DMS114 treated with DMSO at 0.1 percent for 48 hours (cell line): ENCODE data around the gene CPA4.

Experiments used
- DNase-seq: peaks from one replicate; lab custom pipeline; 2025; ENCODE audit not compliant: unreplicated experiment; lab: John Stamatoyannopoulos, UW

The CPA4 gene

DNA sequence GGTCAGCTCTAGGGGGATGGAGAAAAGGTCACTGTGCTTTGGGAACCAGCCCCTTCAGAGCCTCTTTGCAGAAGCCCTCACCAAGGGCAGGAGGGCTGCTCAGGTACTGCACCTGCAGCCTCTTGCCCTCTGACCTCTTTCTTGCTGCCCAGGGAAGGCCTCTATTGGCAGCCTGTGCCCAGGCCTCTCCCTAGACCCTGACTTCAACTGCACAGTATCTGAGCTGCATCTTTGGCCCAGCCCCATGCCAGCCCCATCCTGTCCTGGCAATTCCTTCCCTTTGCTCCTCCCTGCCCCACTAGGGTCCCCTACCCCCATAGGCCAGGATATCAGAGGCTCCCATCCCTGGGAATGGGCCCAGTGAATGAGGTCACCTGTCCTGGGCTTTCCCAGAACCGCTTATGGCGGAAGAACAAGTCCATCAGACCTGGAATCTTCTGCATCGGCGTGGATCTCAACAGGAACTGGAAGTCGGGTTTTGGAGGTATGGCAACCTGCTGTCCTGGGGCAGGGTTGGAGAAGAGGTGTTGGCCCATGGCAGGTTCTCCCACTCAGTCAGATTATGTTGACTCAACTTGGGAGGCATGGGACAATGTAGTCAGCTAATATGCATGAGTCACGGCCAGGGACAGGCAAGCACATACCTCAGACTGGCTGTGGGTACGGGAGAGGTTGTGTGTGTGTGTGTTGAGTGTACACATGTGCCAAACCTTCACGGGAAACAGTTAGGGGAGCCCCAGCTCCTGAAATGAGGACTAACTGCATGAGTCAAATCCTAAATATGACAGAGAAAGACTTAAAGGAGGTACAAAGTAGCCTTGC lies 70.3 kb downstream of the CPA4 start:
- DNase-seq: no peak

DNA sequence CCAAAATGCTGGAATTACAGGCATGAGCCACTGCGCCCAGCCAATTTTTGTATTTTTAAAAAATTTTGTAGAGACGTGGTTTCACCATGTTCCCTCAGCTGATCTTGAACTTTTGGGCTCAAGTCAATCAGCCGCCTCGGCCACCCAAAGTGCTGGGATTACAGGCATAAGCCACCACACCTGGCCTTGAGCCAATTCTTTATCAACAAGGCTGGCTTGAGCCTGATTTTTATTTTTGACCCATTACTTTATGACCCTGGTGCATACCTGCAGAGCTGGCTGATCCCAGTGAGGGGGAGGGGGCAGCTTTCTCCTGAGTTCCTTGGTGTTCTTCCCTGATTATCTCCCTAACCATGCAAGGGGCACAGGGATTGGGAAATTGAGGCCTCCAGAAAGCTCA lies 71.5 kb downstream of the CPA4 start:
- DNase-seq: no peak

DNA sequence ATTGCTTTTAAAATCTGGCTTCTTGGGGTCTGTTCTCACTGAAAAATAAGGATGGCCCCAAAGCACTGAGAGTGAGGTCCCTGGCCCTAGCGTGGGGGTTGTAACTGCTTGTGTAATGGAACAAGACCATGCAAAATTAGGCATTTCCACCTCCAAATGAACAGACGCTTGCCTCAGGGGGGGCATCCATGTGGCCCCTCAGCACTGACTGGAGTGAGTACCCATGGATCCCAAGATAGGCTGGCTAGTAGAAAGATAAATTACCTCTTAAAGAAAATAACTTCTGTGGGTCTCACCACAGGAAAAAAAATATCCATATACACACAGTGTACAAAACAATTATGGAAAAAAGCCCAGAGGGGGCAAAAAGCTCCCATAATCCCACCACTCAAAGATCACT lies 72.1 kb downstream of the CPA4 start:
- no peak for DNase-seq

DNA sequence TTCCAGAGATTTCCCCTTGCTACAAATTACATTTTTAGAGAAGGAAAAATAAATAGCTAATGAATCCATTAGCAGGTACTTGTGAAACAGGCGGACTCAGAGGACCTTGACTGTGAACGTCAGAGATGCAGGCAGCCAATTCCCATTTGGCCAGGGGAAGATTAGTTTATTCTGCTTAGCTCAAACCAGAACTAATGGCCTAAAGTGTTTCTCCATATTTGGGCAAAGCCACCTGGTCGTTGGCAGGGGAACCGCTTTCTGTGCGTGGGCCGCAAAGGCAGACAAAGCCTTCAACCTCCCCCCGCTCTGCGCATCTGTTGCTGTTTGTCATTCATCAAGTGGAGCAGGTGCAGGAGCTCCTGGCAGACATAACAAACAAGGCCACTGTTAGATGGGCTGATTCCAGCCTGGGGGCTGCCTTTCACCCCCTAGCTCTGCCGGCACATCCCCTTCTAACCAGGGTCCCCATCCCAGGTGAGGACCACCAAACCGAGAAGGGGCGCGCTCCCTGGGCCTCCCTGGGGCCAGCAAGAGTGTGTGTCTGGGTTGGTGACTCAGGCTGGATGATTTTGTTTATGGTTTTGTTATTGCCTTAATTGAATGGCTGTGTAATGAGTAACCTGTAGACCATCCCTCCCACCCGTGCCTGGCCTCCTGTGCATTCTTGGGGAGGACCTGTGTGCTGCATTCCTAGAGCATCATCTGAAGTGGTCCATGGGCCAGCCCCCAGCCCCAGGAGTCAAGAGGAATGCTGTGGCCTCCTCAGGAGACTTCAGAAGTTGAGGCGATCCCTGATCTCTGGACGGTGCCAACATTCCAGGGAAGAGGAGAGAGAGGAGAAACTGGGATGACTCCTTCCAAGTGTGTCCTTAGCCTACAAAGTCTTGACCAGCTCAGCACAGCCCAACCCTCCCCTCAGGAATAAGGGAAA lies 72.8 kb downstream of the CPA4 start:
- DNase-seq: no peak

DNA sequence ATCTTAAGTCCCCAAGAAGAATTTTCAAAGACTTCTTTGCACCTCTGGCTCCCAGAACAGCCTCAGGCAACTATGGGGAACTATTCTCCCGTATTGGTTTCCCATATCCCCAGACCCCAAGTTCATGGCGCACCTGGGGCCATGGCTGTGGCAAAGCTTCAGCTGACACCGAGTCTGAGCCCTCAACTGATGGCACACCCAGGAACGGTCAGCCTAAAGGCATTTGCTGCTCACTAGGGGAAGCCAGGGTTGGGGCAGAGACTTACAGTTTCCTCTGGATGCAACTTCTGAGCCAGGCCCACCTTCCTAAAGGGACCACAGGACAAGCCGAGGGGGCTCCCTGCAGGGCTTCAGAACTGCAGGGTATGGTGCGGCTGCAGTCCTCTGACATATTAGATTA lies 73.6 kb downstream of the CPA4 start:
- no peak for DNase-seq

DNA sequence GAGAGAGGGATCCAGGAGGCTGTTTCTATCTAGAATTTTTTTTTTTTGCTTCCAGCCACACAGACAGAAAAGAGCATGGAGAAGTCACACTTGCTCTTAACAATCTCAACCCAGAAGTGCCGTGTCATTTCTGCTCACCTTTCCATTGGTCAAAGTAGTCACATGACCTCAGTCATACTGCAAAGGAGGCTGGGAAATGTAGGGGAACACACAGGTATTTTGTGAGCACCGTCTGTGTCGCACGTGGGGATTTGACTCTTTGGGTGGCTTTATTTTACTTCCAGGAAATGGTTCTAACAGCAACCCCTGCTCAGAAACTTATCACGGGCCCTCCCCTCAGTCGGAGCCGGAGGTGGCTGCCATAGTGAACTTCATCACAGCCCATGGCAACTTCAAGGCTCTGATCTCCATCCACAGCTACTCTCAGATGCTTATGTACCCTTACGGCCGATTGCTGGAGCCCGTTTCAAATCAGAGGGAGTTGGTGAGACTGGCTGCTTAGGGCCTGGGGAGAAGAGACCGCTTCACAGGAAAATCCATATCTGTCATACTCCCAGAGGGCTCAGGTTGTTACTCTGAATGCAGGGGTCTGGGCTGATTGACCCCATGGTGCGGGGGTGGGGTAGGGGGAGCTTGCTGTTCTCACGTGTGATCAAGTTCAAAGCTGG lies 74.3 kb downstream of the CPA4 start:
- DNase-seq: no peak

DNA sequence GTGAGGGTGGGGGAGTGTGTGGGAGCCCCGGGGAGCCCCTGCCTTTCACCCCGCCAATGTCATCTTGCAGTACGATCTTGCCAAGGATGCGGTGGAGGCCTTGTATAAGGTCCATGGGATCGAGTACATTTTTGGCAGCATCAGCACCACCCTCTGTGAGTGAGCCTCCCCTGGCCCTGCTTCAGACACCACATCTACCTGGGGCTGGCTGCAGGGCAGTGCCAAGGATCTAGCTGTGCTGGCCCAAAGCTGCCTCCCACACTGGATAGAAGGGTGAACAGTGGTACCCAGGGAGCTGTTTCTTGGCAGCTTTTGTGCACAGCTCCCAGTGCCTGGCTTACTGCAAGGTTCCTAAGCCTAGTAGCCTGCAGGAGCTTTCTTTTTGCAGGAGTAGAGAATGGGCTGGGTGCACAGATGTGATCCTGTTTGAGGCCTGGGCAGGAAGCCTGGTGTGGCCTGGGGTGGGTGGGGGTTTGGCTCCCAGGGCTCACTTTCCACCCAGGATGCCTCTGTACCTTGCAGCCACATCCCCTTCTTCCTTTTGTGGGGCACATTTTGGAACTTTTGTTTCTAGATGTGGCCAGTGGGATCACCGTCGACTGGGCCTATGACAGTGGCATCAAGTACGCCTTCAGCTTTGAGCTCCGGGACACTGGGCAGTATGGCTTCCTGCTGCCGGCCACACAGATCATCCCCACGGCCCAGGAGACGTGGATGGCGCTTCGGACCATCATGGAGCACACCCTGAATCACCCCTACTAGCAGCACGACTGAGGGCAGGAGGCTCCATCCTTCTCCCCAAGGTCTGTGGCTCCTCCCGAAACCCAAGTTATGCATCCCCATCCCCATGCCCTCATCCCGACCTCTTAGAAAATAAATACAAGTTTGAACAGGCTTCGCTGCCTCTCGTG lies 75.1 kb downstream of the CPA4 start:
- DNase-seq: no peak

DNA sequence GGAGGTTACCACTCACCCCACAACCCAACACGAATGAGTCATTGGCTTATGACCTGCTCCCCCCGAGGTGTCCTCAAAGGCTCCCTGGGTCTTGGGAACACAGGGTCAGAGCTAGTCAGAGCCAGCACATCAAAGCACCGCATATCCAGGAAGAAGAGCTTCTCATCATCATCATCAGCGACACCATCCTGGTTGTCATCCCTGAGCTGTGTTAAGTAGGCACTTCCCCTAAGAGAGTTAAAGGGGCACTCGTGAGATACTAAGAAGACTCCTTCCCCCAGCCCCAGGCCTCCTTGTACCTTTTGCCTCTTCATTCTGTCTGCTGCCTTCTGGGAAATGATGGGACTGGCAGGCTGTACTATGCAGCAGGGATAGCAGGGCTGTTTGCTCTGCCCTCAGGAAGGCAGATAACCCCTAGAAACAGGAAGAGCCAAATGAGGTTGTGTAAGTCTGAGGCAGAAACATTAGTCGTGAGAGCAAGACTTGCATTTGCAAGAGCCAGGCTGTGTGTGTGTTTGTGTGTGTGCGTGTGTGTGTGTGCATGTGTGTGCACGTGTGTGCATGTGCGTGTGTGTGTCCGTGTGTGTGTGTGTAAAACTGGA lies 76.2 kb downstream of the CPA4 start:
- DNase-seq: no peak

DNA sequence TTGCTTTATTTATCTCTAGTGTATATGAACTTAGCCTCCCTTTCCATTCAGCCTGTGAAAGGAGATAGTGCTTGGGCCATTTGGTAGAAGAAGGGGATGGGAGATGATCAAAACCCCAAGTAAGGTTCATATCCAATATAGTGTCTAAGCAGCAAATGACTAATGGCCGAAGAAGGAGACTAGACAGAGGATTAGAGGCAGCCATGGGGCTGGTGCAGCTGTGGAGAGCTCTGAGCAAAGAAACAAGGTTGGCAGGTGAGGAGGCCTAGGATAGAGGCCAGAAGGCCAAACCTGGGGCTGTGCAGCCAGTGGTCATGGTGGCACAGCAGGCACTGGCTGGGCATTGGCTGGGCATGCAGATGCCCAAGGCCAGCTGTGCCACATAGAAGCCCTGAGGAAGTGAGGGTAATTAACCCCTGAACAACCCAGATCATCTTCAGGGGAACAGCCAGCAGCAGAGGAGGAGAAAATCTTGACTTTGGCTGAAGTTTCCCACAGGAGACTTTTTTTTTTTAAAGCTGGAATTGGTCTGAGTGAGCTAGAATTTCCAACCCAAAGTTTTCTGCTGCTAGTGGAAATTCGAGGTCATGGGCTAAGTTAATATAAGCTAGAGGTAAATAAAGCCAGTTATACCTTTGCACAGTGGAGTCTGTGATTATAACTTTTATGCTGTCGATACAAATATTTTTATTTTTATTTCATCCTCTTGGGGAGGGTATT lies 77.0 kb downstream of the CPA4 start:
- DNase-seq: no peak

DNA sequence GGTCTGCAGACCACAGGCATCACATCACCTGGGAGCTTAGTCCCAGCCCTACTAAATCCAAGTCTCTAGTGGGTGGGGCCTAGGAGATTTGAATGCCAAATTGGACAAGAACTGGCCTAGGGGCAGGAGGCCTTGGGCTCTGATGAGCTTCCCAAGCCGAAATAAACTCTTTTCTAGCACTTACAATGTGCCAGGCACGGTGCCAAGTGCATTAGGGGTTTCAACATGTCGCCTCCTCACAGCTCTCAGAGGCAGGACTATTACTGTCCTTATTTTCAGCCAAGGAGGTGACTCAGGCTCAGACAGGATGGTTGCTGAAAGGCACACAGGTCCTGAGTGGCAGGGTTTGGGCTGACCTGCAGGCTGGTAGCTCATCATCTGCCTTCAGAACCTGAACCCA lies 78.1 kb downstream of the CPA4 start:
- DNase-seq: no peak

DNA sequence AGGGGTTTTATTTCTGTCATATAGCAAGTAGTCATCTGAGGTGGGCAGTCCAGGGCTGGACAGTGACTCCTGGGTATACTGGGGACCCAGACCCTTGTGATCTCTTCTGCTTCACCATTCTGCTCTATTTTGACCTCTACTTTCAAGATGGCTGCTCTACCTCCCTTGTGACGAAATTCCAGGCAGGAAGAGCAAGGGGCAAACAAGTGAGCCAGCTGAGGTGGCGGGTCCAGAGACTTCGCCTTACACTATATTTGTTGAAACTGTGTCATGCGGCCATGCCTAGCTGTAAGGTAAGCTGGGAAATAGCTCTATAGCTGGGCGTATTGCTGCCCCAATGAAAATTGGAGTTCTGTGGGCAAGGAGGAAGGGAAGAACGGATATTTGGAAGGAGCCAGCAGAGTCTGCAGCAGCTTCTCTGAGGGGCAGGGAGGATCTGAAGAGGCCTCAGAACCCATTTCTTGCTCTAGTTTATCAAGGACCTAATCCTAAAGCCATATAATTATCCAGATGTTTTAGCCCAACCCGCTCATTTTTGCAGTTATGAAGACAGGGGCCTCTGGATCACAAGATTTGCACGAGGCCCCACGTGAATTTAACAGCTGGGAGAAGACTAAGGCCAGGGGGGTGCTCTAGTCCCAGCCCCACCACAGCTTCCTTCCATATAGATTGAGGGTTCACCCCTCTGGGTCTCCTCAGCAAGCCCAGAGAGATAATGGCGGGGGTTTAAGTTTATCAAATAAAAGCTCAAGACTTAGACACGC lies 79.6 kb downstream of the CPA4 start:
- no peak for DNase-seq
